HEK293 (cell line): ENCODE measurements around the gene KLHL17.

Experiments used
- CTCF ChIA-PET: fragments of 350-600 bp; formaldehyde crosslinking; extraction: SDS; loops from one replicate; lab custom pipeline; 2021; ENCODE audit warnings: antibody characterized with exemption; lab: Yijun Ruan, JAX
- POLR2A ChIA-PET: fragments of 300-600 bp; formaldehyde crosslinking; extraction: SDS; loops from one replicate; lab custom pipeline; 2020; ENCODE audit warnings: antibody characterized with exemption, inconsistent platforms; lab: Yijun Ruan, JAX
- H3K27ac ChIP-seq: fragments of 200-500 bp; sonication (Bioruptor generic); 2 replicates; pipeline ENCODE4 v1.5.1; 2014; ENCODE audit warnings: low read depth, low read length, control low read depth, inconsistent platforms; ENCODE audit errors: extremely low read depth
- H3K36me3 ChIP-seq, 2 experiments: fragments of 200-500 bp in 1 of 2; sonication (Bioruptor generic) in 1 of 2; 1 replicate in 1 of 2; 2 replicates in 1 of 2; pipeline ENCODE4 v1.5.1; 2014 to 2017; ENCODE audit warnings: inconsistent platforms in 2 of 2, low read length in 2 of 2; ENCODE audit not compliant: control insufficient read depth in 2 of 2, insufficient read depth in 1 of 2
- H3K4me1 ChIP-seq: fragments of 200-500 bp; sonication (Bioruptor generic); 2 replicates; pipeline ENCODE4 v1.5.1; 2014; ENCODE audit warnings: mild to moderate bottlenecking, low read length, inconsistent platforms; ENCODE audit not compliant: control insufficient read depth, insufficient read depth
- H3K4me3 ChIP-seq: 2 replicates; pipeline ENCODE4 v1.5.1; 2011; ENCODE audit warnings: low read depth, mild to moderate bottlenecking, control low read depth, low read length, moderate library complexity
- H3K9me3 ChIP-seq: fragments of 200-500 bp; sonication (Bioruptor generic); 2 replicates; pipeline ENCODE4 v1.5.1; 2014; ENCODE audit warnings: low read depth, low read length, inconsistent platforms; ENCODE audit not compliant: control insufficient read depth, insufficient read depth
- AEBP2 ChIP-seq: fragments of 450-650 bp; formaldehyde crosslinking; IDR thresholded peaks from 2 replicates; pipeline ENCODE4 v1.5.1; 2016; ENCODE audit warnings: missing biosample characterization, missing genetic modification characterization, borderline replicate concordance
- GLIS1 ChIP-seq: fragments of 450-650 bp; formaldehyde crosslinking; IDR thresholded peaks from 2 replicates; pipeline ENCODE4 v1.5.1; 2016; ENCODE audit warnings: missing biosample characterization, missing genetic modification characterization
- MYNN ChIP-seq: fragments of 450-650 bp; formaldehyde crosslinking; IDR thresholded peaks from 2 replicates; pipeline ENCODE4 v1.5.1; 2016; ENCODE audit warnings: missing biosample characterization, missing genetic modification characterization, borderline replicate concordance
- SETDB1 ChIP-seq: IDR thresholded peaks from one replicate; pipeline ENCODE4 v1.6.1; 2017; ENCODE audit warnings: mild to moderate bottlenecking, low read length, moderate library complexity, mixed read lengths; ENCODE audit not compliant: insufficient read length
- ZBTB1 ChIP-seq: fragments of 450-650 bp; formaldehyde crosslinking; IDR thresholded peaks from 2 replicates; pipeline ENCODE4 v1.5.1; 2016; ENCODE audit warnings: missing biosample characterization, missing genetic modification characterization
- ZBTB17 ChIP-seq: fragments of 450-650 bp; formaldehyde crosslinking; IDR thresholded peaks from 2 replicates; pipeline ENCODE4 v1.5.1; 2016; ENCODE audit warnings: missing biosample characterization, missing genetic modification characterization
- ZBTB6 ChIP-seq: fragments of 450-650 bp; formaldehyde crosslinking; IDR thresholded peaks from 2 replicates; pipeline ENCODE4 v1.5.1; 2017; ENCODE audit warnings: missing biosample characterization, missing genetic modification characterization
- ZNF157 ChIP-seq: fragments of 450-650 bp; formaldehyde crosslinking; IDR thresholded peaks from 2 replicates; pipeline ENCODE4 v1.5.1; 2016; ENCODE audit warnings: missing biosample characterization, missing genetic modification characterization
- ZNF16 ChIP-seq: fragments of 450-650 bp; formaldehyde crosslinking; IDR thresholded peaks from 2 replicates; pipeline ENCODE4 v1.5.1; 2016; ENCODE audit warnings: low read depth, missing biosample characterization, missing genetic modification characterization
- ZNF18 ChIP-seq: fragments of 450-650 bp; formaldehyde crosslinking; IDR thresholded peaks from 2 replicates; pipeline ENCODE4 v1.5.1; 2016; ENCODE audit warnings: missing biosample characterization, missing genetic modification characterization
- ZNF354C ChIP-seq: fragments of 450-650 bp; formaldehyde crosslinking; IDR thresholded peaks from 2 replicates; pipeline ENCODE4 v1.5.1; 2016; ENCODE audit warnings: missing biosample characterization, missing genetic modification characterization, low read depth, borderline replicate concordance
- ZNF473 ChIP-seq: fragments of 450-650 bp; formaldehyde crosslinking; IDR thresholded peaks from 2 replicates; pipeline ENCODE4 v1.5.1; 2017; ENCODE audit warnings: missing biosample characterization, missing genetic modification characterization
- ZNF549 ChIP-seq: fragments of 450-650 bp; IDR thresholded peaks from 2 replicates; pipeline ENCODE4 v1.5.1; 2018; ENCODE audit warnings: missing biosample characterization, missing genetic modification characterization, mild to moderate bottlenecking, inconsistent platforms, moderate library complexity
- ZNF600 ChIP-seq: fragments of 450-650 bp; formaldehyde crosslinking; IDR thresholded peaks from 2 replicates; pipeline ENCODE4 v1.5.1; 2016; ENCODE audit warnings: missing biosample characterization, missing genetic modification characterization
- ZNF707 ChIP-seq: fragments of 450-650 bp; formaldehyde crosslinking; IDR thresholded peaks from 2 replicates; pipeline ENCODE4 v1.5.1; 2016; ENCODE audit warnings: missing biosample characterization, missing genetic modification characterization
- ZNF747 ChIP-seq: fragments of 450-650 bp; formaldehyde crosslinking; IDR thresholded peaks from 2 replicates; pipeline ENCODE4 v1.5.1; 2016; ENCODE audit warnings: missing biosample characterization, missing genetic modification characterization
- ZNF76 ChIP-seq: fragments of 450-650 bp; formaldehyde crosslinking; IDR thresholded peaks from 2 replicates; pipeline ENCODE4; 2016; ENCODE audit warnings: low read depth, missing biosample characterization, missing genetic modification characterization, borderline replicate concordance
- ZNF830 ChIP-seq: fragments of 450-650 bp; IDR thresholded peaks from 2 replicates; pipeline ENCODE4 v1.5.0; 2018; ENCODE audit warnings: missing biosample characterization, missing genetic modification characterization, low read depth, mild to moderate bottlenecking, moderate library complexity
- TF ChIP-seq, protein P1 (sequence below): fragments of 450-650 bp; formaldehyde crosslinking; IDR thresholded peaks from 2 replicates; pipeline ENCODE4 v1.5.1; 2016; ENCODE audit warnings: missing biosample characterization, missing genetic modification characterization, borderline replicate concordance
- TF ChIP-seq, protein P2 (sequence below): fragments of 450-650 bp; formaldehyde crosslinking; IDR thresholded peaks from 2 replicates; pipeline ENCODE4 v1.5.1; 2017; ENCODE audit warnings: missing biosample characterization, missing genetic modification characterization
- TF ChIP-seq, protein P3 (sequence below): fragments of 450-650 bp; formaldehyde crosslinking; IDR thresholded peaks from 2 replicates; pipeline ENCODE4 v1.5.1; 2016; ENCODE audit warnings: missing biosample characterization, missing genetic modification characterization

Gene KLHL17

DNA sequence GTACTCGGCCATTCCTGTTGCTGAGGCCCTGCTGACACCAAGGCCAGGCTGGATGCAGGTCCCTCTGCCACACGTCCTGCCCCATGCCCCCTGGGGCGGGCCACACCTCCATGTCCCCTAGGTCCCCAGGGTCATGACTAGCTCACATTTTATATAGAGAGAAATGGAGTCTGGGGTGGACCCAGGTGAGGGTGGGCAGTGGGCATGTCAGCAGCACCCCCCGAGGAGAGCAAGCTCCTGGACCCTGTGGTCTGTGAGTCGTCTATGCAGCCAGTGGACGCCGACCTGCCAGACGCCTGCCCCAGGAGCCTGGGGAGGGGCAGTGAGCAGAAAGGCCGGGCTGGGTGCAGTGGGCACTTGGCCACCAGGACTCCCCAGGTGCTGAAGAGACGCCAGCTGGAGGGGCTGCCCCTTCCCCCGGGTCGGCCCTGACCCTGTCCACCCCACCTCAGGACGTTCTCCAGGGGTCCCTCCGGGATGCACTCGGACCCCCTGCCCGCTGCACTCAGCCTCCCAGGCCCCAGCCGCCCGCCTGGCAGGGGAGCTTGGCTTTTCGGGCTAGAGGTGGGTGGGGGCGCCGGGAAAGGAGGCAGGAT lies 20.8 kb upstream of the KLHL17 start (continued):
- TF ChIP-seq, protein P1, sequence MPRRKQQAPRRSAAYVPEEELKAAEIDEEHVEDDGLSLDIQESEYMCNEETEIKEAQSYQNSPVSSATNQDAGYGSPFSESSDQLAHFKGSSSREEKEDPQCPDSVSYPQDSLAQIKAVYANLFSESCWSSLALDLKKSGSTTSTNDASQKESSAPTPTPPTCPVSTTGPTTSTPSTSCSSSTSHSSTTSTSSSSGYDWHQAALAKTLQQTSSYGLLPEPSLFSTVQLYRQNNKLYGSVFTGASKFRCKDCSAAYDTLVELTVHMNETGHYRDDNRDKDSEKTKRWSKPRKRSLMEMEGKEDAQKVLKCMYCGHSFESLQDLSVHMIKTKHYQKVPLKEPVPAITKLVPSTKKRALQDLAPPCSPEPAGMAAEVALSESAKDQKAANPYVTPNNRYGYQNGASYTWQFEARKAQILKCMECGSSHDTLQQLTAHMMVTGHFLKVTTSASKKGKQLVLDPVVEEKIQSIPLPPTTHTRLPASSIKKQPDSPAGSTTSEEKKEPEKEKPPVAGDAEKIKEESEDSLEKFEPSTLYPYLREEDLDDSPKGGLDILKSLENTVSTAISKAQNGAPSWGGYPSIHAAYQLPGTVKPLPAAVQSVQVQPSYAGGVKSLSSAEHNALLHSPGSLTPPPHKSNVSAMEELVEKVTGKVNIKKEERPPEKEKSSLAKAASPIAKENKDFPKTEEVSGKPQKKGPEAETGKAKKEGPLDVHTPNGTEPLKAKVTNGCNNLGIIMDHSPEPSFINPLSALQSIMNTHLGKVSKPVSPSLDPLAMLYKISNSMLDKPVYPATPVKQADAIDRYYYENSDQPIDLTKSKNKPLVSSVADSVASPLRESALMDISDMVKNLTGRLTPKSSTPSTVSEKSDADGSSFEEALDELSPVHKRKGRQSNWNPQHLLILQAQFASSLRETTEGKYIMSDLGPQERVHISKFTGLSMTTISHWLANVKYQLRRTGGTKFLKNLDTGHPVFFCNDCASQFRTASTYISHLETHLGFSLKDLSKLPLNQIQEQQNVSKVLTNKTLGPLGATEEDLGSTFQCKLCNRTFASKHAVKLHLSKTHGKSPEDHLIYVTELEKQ (tag by site-specific recombination) = no peak
- TF ChIP-seq, protein P2, sequence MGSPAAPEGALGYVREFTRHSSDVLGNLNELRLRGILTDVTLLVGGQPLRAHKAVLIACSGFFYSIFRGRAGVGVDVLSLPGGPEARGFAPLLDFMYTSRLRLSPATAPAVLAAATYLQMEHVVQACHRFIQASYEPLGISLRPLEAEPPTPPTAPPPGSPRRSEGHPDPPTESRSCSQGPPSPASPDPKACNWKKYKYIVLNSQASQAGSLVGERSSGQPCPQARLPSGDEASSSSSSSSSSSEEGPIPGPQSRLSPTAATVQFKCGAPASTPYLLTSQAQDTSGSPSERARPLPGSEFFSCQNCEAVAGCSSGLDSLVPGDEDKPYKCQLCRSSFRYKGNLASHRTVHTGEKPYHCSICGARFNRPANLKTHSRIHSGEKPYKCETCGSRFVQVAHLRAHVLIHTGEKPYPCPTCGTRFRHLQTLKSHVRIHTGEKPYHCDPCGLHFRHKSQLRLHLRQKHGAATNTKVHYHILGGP (tag by site-specific recombination) = no peak

DNA sequence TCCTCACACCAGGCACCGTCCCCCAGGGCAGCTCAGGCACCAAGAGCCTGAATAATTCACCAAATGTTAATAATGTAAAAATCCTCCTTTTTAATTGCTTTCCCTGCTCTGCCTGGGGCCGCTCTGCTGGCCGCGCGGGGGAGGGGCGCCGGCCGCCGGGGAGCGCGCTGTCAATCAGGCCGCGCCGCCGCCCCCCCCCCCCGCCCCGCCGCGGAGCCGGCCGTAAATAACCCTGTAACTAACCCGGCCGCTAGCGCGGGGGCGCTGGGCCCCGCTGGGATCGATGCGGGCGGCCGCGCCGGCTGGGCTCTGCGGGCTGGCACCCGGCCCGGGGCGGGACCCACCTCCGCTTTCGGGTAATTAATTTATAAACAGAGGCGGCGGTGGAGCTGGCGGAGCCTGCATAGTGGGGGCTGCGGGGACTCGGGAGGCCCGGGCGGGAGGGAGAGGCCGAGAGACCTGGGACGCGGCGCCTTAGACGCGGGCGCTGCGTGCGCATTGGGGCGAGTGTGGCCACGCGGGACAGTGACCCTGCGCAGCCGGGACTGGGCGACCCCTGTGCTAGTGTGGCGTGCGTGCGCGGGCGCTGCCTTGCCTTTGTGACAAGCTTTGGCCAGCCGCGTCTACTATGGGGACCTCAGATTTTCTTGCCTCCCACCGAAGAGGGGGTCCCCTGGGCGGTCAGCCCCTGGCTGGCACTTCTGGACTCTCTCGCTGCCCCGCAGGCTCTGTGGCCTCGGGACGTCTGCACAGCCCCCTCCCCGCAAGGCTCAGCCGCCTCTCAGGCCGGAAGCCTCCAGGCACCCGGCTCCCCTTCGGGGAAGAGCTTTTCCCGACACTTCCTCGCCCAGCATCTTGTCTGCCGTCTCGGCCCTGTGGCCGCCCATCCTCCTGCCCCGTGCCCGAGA lies 20.0 kb upstream of the KLHL17 start:
- peaks cover 52% of the 10 kb centered on the region for H3K4me1 ChIP-seq
- CTCF ChIA-PET = interaction anchor here (0.7 to 3.0 kb wide), 12 partner anchors 9 to 226 kb away, joined by 3 to 17 read pairs (median 4); no protein-coding TSS in a partner anchor
- H3K9me3 ChIP-seq = no peaks in the 10 kb centered on the region
- POLR2A ChIA-PET = interaction anchor here (0.9 to 9.4 kb wide), 13 partner anchors 9 to 61 kb away, joined by 3 to 111 read pairs (median 7); partner anchors contain the start of genes HES4, PLEKHN1 and SAMD11
- H3K36me3 ChIP-seq = peaks cover 0 to 38% of the 10 kb centered on the region in 2 experiments; a peak in 1 of 3 replicates
- peak overlapping the region; percentile 98 for H3K27ac ChIP-seq
- H3K4me3 ChIP-seq = peak overlapping the region; percentile 30
- TF ChIP-seq ZNF747 = no peak
- TF ChIP-seq GLIS1 = peak; percentile 58
- no peak for TF ChIP-seq ZNF549
- no peak for TF ChIP-seq MYNN (tag by site-specific recombination)
- peak; percentile 40; the same call in 1 of the 2 replicates for TF ChIP-seq ZNF76 (tag by site-specific recombination)
- TF ChIP-seq, protein P3, sequence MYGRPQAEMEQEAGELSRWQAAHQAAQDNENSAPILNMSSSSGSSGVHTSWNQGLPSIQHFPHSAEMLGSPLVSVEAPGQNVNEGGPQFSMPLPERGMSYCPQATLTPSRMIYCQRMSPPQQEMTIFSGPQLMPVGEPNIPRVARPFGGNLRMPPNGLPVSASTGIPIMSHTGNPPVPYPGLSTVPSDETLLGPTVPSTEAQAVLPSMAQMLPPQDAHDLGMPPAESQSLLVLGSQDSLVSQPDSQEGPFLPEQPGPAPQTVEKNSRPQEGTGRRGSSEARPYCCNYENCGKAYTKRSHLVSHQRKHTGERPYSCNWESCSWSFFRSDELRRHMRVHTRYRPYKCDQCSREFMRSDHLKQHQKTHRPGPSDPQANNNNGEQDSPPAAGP (tag by site-specific recombination) = peak; percentile 71; the same call in 1 of the 2 replicates
- peak; percentile 74 for TF ChIP-seq ZBTB1 (tag by site-specific recombination)
- TF ChIP-seq ZNF473 (tag by site-specific recombination) = no peak
- TF ChIP-seq AEBP2 (tag by site-specific recombination) = no peak
- no peak for TF ChIP-seq ZNF16 (tag by site-specific recombination)
- TF ChIP-seq ZNF600 = 0 out of 2 replicates have a peak, but pooled peaks have one; percentile 47
- peak; percentile 91 for TF ChIP-seq ZBTB6 (tag by site-specific recombination)
- TF ChIP-seq SETDB1 = no peak
- TF ChIP-seq ZNF157 (tag by site-specific recombination) = no peak
- TF ChIP-seq ZNF830 (tag by site-specific recombination) = no peak
- TF ChIP-seq ZBTB17 (tag by site-specific recombination) = no peak
- TF ChIP-seq ZNF354C (tag by site-specific recombination) = no peak
- TF ChIP-seq ZNF18 (tag by site-specific recombination) = no peak
- no peak for TF ChIP-seq ZNF707 (tag by site-specific recombination)
